Natural killer cell treated with Interleukin-12 subunit alpha and Interleukin-12 subunit beta and Interleukin-15 and Interleukin-18, amount 100 ng/mL, for 72 hours (primary cell): ENCODE measurements around the gene FNBP1L. TPM values are rescaled to one million over a fixed set of nuclear protein-coding genes. Genes with fewer than 3 reads are reported as not detected.
"Not testable (repeated sequence)": the region's sequence is repeated elsewhere in the genome, so short reads cannot be mapped to it uniquely, and the experiment has no call there.

Experiments used
- ATAC-seq, 2 donors: fragments of 150-1000 bp; cut with Tn5 transposase in 1 of 2; sonication (Bioruptor Pico), chemical (Tn5 transposase) in 1 of 2; 2 replicates each; pipeline ENCODE4 v1.10.0; 2021
- DNase-seq: peaks from one replicate; pipeline ENCODE4 v3.0.0; 2022; ENCODE audit warnings: low spot score
- H3K27ac Mint-ChIP-seq, 2 donors: 1 replicate in 1 of 2; 2 replicates in 1 of 2; pipeline ENCODE4 v1.8.0; 2022; ENCODE audit warnings: mixed read lengths in 2 of 2, mild to moderate bottlenecking in 1 of 2, moderate library complexity in 1 of 2
- H3K27me3 Mint-ChIP-seq, 2 donors: 1 replicate in 1 of 2; 2 replicates in 1 of 2; pipeline ENCODE4 v1.8.0; 2022; ENCODE audit warnings: mixed read lengths in 2 of 2
- H3K36me3 Mint-ChIP-seq: one replicate; pipeline ENCODE4 v1.8.0; 2022; ENCODE audit warnings: mixed read lengths
- H3K4me1 Mint-ChIP-seq, 2 donors: 1 replicate in 1 of 2; 2 replicates in 1 of 2; pipeline ENCODE4 v1.8.0; 2022; ENCODE audit warnings: low read depth in 2 of 2, mixed read lengths in 2 of 2, mild to moderate bottlenecking in 1 of 2
- H3K4me3 Mint-ChIP-seq: one replicate; pipeline ENCODE4 v1.8.0; 2022; ENCODE audit warnings: mixed read lengths
- H3K9me3 Mint-ChIP-seq: 2 replicates; pipeline ENCODE4 v1.8.0; 2022; ENCODE audit warnings: mixed read lengths
- total RNA-seq, 2 donors: library from RNA; stranded (reverse); gene quantifications; one replicate each; pipeline ENCODE4 v1.2.3, GENCODE V29; 2022

The FNBP1L gene
- total RNA-seq, 2 donors from 2014 or later, result 0.24 to 0.31 TPM

DNA sequence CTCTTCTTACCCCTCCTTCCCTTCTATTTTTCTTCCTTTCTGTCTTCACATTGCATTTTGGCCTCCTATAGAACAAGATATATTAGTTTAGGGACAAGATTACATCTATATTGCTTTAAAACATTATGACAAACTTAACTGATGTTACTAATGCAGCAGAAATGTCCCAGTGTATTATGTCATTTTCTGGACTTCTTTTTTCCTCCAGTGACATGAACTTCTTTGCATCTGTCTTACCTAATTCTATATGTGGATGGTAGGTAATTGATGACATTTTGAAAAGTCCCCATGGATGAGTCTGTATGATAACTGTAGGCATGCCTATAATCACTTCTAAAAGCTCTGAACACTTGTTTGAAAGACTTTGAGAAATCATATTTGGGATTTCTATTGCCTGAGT lies 89.5 kb downstream of the FNBP1L start:
- ATAC-seq (no peak), DNase-seq (no peak)
- Mint-ChIP-seq H3K36me3 (no peaks in the 10 kb centered on the region), H3K27ac (no peak overlapping the region), H3K4me1 (no peaks in the 10 kb centered on the region), H3K4me3 (no peak overlapping the region), H3K27me3 (peaks cover 14 to 35% of the 10 kb centered on the region in 2 donors), H3K9me3 (no peaks in the 10 kb centered on the region)

DNA sequence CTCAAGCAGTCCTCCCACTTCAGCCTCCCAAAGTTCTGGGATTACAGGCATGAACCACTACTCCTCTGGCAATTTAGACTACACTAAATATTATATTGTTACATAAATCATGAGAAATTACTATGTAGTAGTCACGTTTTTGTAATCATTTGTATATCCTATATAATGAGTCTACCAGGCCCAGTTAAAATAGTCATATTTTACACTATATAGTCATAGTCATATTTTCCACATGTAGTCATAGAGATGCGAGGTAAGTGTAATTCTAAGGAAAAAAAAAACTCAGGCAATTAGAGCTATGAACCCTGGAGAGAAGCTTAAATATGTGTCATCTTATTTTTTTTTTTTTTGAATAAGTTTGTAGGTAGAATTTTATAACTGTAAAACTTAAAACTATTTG lies 90.0 kb downstream of the FNBP1L start:
- DNase-seq (no peak), ATAC-seq (no peak)
- Mint-ChIP-seq H3K27ac (no peak overlapping the region), H3K9me3 (no peaks in the 10 kb centered on the region), H3K4me1 (no peaks in the 10 kb centered on the region), H3K4me3 (no peak overlapping the region), H3K27me3 (peaks cover 14 to 31% of the 10 kb centered on the region in 2 donors), H3K36me3 (no peaks in the 10 kb centered on the region)

DNA sequence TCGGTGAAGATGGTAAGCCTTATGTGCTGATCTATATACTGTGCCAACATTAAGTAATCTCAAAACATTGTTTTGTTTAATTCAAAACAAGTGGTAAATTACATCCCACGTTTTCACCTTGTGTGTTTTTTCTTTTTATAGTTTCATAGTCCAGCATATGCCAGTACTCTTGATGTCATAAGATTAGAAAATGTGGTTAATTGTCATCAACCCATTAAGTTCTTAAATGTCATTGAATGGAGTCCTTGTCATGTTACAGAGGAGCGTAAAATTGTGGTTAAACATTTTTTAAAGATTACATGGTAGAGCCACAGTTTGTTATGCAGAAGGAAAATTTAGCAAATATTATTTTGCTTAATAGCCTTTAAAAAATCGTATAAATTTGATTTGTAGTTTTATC lies 93.1 kb downstream of the FNBP1L start:
- Mint-ChIP-seq H3K4me3 (no peak overlapping the region), H3K9me3 (no peaks in the 10 kb centered on the region), H3K27ac (no peak overlapping the region), H3K27me3 (peaks cover 11 to 23% of the 10 kb centered on the region in 2 donors), H3K36me3 (no peaks in the 10 kb centered on the region), H3K4me1 (no peaks in the 10 kb centered on the region)
- no peak for ATAC-seq
- DNase-seq, result no peak

DNA sequence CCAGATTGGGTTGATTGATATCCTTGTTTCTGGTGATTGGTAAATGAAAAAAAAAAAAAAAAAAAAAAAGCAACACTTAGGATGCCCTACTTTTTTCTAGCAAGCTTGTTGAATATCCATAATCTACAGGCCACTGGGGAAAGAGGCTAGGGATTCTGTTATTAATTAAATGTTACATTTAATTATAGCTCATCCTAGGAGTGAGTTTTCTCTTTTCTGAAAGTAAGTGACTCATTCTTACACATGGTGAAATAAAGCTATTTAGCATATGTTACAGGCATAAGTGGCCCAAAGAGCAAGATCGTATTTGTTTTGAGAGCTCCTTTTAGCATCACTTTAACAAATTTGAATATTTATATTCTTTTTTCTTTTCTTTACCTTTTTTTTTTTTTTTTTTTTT lies 94.5 kb downstream of the FNBP1L start:
- H3K4me3 Mint-ChIP-seq, result no peak overlapping the region
- H3K9me3 Mint-ChIP-seq, result no peaks in the 10 kb centered on the region
- H3K4me1 Mint-ChIP-seq, result no peaks in the 10 kb centered on the region
- DNase-seq (no peak), ATAC-seq (no peak)
- peaks cover 10 to 24% of the 10 kb centered on the region in 2 donors for H3K27me3 Mint-ChIP-seq
- H3K27ac Mint-ChIP-seq, result no peak overlapping the region
- no peaks in the 10 kb centered on the region for H3K36me3 Mint-ChIP-seq

DNA sequence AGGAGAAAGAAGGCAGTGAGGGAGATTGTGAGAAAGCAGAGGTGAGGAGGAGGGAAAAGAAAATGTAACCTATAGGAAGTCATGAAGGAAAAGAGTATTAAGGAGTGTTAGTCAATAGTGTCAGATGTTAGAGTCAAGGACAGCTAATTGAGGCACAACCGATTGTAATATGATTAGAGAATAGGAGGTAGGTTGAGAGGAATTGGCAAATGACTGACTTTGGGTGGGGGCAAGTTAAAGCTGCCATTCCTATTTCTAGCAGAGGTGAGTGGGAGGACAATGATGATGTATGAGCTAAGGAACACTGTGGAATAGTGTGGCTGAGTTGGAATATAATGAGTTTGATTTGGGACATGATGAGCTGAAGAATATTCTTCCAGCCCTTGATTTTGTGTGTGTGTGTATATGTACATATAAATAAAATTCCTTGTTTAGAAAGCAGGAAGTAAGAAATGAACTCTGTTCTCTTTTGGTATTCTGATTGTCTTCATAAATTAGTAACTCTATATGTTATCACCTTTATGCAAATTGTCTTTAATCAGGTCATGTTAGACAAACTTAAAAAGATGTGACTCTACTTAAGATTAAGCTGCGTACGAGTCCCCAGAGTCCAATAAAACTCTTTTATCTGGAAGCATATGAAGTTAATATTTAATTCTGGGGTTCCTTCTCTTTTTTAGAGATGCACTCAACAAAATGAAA lies 98.4 kb downstream of the FNBP1L start:
- H3K27me3 Mint-ChIP-seq, result peaks cover 8 to 15% of the 10 kb centered on the region in 2 donors
- no peak for ATAC-seq
- no peaks in the 10 kb centered on the region for H3K4me1 Mint-ChIP-seq

DNA sequence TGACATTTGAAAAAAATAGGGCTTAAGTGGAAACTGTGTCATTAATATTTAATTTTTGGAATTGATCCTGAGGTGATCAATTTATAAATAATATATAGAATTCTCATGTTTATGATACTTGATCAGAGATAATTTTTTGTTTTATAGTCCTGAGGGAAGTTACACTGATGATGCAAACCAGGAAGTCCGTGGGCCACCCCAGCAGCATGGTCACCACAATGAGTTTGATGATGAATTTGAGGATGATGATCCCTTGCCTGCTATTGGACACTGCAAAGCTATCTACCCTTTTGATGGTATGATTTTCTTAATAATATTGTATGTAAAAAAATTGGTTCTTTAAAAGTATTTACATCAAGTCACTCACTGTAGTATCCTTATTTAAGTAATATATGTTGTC lies 101.2 kb downstream of the FNBP1L start:
- H3K27ac Mint-ChIP-seq, result no peak overlapping the region
- H3K4me1 Mint-ChIP-seq, result peaks cover 3 to 9% of the 10 kb centered on the region in 2 donors
- H3K4me3 Mint-ChIP-seq, result no peak overlapping the region
- no peak for DNase-seq
- H3K36me3 Mint-ChIP-seq, result no peaks in the 10 kb centered on the region
- peaks cover 15 to 31% of the 10 kb centered on the region in 2 donors for H3K27me3 Mint-ChIP-seq
- H3K9me3 Mint-ChIP-seq, result no peaks in the 10 kb centered on the region
- ATAC-seq, result no peak

More for the DNA sequence above, 98.4 kb downstream of the FNBP1L start:
- Mint-ChIP-seq H3K9me3 (no peaks in the 10 kb centered on the region), H3K4me3 (no peak overlapping the region), H3K36me3 (no peaks in the 10 kb centered on the region), H3K27ac (no peak overlapping the region)
- DNase-seq, result no peak

DNA sequence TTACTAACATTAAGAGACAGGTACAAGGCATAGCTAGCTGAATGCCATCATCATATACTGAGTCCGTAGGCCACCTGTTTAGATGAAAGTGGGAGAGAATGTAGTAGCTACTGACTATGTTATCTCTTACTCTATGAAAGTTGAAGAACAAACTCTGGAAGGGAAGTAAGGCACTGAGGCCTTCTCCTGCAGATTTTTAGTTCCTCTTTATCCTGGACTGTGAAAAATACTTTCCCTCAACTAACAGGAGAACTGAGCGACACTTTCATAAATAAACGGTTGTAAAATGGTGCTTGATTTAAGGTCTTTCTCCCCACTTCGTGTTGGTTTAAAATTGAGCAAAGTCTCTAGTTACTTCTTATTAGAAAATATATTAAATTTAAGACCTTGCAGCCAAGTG lies 101.9 kb downstream of the FNBP1L start:
- DNase-seq (no peak), ATAC-seq (no peak)
- Mint-ChIP-seq H3K27ac (no peak overlapping the region), H3K4me1 (peaks cover 3 to 9% of the 10 kb centered on the region in 2 donors), H3K27me3 (peaks cover 15 to 34% of the 10 kb centered on the region in 2 donors), H3K4me3 (no peak overlapping the region), H3K9me3 (no peaks in the 10 kb centered on the region), H3K36me3 (no peaks in the 10 kb centered on the region)

DNA sequence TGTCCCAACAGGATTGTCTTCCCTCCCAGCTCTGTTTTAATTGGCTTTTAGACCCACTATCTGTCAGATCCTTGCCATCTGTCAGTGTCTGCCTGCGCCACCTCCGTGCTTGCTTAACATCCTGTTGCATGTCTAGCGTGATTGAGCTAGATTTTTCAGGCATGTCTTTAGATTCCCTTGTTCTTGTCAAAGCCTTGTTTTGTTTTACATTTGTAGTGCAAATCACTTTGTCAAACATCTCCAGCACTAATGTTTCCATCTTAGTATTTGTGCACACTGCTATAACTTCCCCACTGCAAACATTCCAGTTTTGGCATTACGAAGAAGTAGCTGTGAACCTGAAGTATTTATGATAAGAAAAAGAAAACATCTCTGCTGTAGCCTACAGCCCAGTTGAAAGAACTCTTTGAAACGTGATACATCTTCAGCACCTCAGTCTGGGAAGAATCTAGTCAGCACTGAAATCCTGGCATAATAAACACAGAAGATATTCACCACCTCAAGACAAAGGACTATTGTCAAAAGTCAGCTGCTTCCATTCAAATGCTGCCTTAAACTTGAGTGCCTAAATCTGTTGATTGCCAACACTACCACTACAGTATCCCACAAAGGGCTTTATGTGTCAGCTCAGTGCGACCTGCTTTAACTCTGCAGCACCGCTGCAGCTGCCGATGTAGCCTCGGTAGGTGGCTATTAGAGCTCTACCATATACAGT lies 105.0 kb downstream of the FNBP1L start:
- H3K9me3 Mint-ChIP-seq, result no peaks in the 10 kb centered on the region
- no peak overlapping the region for H3K27ac Mint-ChIP-seq
- ATAC-seq (no peak), DNase-seq (no peak)
- H3K27me3 Mint-ChIP-seq, result peaks cover 12 to 26% of the 10 kb centered on the region in 2 donors
- peaks cover 3 to 11% of the 10 kb centered on the region in 2 donors for H3K4me1 Mint-ChIP-seq
- H3K36me3 Mint-ChIP-seq, result no peaks in the 10 kb centered on the region
- no peak overlapping the region for H3K4me3 Mint-ChIP-seq

DNA sequence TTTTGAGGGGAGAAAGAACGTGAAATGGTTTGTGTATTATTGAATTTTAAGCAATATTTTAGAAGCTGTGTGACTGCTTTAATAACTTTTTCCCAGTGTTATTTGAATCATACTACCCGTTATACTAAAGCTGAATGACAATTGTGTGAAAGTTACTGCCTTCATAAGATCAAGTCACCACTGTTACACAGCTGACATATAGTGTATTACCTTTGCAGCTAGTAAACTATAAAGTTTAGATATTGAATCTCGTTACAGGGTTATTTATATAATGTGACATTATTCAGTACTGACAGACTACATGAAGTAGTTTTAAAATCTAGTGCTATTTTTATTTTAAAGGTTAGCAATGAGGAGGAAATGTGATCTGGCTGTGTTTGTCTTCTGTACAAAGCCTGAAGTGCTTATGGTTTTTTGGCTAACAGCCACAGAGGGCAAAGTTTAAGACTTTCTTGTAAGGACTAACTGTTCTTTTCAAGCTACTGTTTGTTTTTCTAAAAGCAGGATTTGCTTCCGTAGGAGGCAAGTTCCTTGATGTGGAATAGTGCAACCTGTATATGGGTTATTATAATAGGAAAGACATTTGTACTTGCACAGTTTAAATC lies 106.1 kb downstream of the FNBP1L start:
- H3K9me3 Mint-ChIP-seq, ATAC-seq, H3K27ac Mint-ChIP-seq, H3K4me3 Mint-ChIP-seq, H3K36me3 Mint-ChIP-seq, DNase-seq: not testable (repeated sequence)
- peaks cover 12 to 26% of the 10 kb centered on the region in 2 donors for H3K27me3 Mint-ChIP-seq
- peaks cover 3 to 15% of the 10 kb centered on the region in 2 donors for H3K4me1 Mint-ChIP-seq

DNA sequence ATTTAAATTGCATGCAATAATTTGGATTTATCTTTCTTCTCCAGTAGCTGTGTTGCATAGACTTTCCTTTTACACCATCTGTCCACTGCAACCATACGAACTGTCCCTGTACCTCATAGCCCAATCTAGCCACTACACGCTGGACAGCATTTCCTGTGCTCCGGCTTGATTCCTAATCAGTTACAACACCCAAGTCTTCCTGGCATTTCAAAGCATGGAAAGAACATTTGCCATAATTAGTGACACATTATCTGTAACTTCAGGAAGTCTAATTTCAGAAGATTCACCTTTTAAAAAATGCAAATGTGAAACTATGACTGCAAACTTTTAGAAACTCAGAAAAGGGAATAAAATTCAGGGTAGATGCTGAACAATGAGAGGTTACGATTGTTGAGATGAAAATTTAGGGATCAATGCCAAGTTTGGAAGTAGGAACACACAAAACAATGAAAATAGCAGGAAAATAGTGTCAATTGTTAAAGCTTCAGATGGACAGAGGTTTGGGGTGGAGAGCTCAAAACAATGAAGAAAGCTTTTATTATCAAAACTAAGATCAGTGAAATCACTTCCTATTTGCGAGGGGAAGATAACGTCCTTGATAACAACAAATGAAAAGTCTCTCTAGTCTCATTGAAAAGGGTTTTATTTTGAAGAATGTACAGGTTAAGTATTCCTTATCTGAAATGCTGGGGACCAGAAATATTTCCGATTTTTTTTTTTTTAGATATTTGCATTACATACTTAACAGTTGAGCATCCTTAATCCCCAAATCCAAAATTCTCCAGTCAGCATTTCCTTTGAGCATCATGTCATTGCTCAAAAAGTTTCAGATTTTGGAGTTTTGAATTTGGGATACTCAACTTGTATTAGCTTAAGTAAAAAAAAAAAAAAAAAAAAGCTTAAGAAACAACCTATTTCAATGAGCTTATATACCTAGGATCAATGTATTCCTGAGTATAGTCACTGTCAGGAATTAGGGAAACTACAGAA lies 107.3 kb downstream of the FNBP1L start:
- Mint-ChIP-seq H3K9me3 (no peaks in the 10 kb centered on the region), H3K4me1 (peaks cover 3 to 15% of the 10 kb centered on the region in 2 donors), H3K27ac (no peak overlapping the region), H3K36me3 (no peaks in the 10 kb centered on the region), H3K4me3 (peak overlapping the region; percentile 8), H3K27me3 (peaks cover 12 to 26% of the 10 kb centered on the region in 2 donors)
- DNase-seq (no peak), ATAC-seq (no peak)

DNA sequence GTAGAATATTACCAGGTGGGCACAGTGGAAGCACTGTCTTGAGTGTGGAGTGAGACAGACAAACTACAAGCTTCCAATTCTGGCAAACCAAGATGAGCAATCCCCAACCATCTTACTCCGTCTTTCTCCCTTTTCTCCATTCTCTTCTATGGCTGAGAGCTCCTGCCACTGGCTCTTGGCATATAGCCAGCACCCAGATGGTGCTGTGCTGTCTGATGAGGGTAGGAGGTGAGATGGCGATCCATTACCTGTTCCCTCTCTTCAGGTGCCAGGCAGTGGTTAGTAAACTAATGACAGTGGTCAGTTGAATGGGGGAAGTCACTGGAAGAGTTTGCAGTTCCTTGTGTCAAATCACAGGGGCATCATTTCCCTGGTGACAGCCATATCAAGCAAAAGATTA lies 108.4 kb downstream of the FNBP1L start:
- Mint-ChIP-seq H3K36me3 (no peaks in the 10 kb centered on the region), H3K9me3 (no peaks in the 10 kb centered on the region), H3K4me1 (peaks cover 3 to 15% of the 10 kb centered on the region in 2 donors), H3K27me3 (peaks cover 9 to 26% of the 10 kb centered on the region in 2 donors), H3K4me3 (no peak overlapping the region), H3K27ac (no peak overlapping the region)
- no peak for DNase-seq
- no peak for ATAC-seq

DNA sequence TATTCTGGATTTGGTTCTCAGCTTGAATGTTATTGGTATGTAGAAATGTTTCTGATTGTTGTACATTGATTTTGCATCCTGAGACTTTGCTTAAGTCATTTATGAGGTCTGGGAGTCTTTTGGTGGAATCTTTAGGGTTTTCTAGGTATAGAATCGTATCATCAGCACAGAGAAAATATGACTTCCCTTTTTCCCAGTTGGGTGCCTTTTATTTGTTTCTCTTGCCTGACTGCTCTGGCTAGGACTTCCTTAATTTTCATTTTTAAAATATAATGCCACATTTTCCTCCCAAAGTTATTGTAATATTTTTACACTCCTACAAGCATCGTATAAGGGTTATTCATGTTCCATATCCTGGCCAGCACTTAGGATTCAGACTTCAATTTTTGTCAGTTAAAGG lies 111.1 kb downstream of the FNBP1L start:
- Mint-ChIP-seq H3K36me3 (no peaks in the 10 kb centered on the region), H3K4me1 (peaks cover 0 to 7% of the 10 kb centered on the region in 2 donors), H3K27ac (no peak overlapping the region), H3K27me3 (peaks cover 3 to 10% of the 10 kb centered on the region in 2 donors), H3K4me3 (no peak overlapping the region), H3K9me3 (no peaks in the 10 kb centered on the region)
- ATAC-seq, result no peak
- DNase-seq, result no peak

DNA sequence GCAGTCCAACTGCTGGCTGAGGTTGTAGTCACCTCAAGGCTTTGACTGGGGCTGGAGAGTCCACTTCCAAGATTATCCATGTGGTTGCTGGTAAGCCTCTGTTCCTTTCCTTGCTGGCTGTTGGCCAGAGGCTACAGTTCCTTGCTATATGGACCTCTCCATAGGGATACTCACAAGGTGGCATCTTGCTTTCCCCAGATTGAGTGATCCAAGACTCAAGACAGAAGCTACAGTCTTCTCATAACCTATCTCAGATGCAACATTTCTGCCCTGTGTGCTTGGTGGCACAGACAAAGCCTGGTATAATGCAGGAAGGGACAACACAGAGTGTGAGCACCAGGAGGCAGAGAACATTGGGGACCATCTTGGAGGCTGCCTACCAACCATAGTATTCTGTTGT lies 111.8 kb downstream of the FNBP1L start:
- H3K36me3 Mint-ChIP-seq, result no peaks in the 10 kb centered on the region
- no peaks in the 10 kb centered on the region for H3K9me3 Mint-ChIP-seq
- peaks cover 0 to 7% of the 10 kb centered on the region in 2 donors for H3K4me1 Mint-ChIP-seq
- peaks cover 3 to 8% of the 10 kb centered on the region in 2 donors for H3K27me3 Mint-ChIP-seq
- H3K27ac Mint-ChIP-seq, result no peak overlapping the region
- no peak overlapping the region for H3K4me3 Mint-ChIP-seq
- ATAC-seq, result no peak
- no peak for DNase-seq
